ENCODE data around the gene CXCL13.
"Not testable (repeated sequence)": the region's sequence is repeated elsewhere in the genome, so short reads cannot be mapped to it uniquely, and the experiment has no call there.

The CXCL13 gene

GRCh38 chr4:77601614-77602187, 3.9 kb upstream of the CXCL13 start:
- no peak for DNase-seq (ENCODE audit: low read depth)

GRCh38 chr4:77613267-77613666, 7.6 kb downstream of the CXCL13 start:
- no peak for DNase-seq (ENCODE audit: low read depth)

- no peak for DNase-seq (ENCODE audit: low read depth)
Observed at GRCh38 chr4:77615153-77615552, 9.5 kb downstream of the CXCL13 start.

GRCh38 chr4:77617203-77617602, 11.6 kb downstream of the CXCL13 start:
- no peak for DNase-seq (ENCODE audit: low read depth)

- DNase-seq (ENCODE audit: low read depth), result peak; percentile 6
Observed at GRCh38 chr4:77618383-77619241, 13.0 kb downstream of the CXCL13 start.

- no peak for DNase-seq (ENCODE audit: low read depth)
Observed at GRCh38 chr4:77619408-77619807, 13.8 kb downstream of the CXCL13 start.

GRCh38 chr4:77621254-77621653, 15.6 kb downstream of the CXCL13 start:
- DNase-seq (ENCODE audit: low read depth), result no peak

GRCh38 chr4:77623091-77623490, 17.5 kb downstream of the CXCL13 start:
- no peak for DNase-seq (ENCODE audit: low read depth)

GRCh38 chr4:77624213-77624612, 18.6 kb downstream of the CXCL13 start:
- DNase-seq (ENCODE audit: low read depth), result no peak

- no peak for DNase-seq (ENCODE audit: low read depth)
Observed at GRCh38 chr4:77625485-77625884, 19.9 kb downstream of the CXCL13 start.

GRCh38 chr4:77629885-77630284, 24.3 kb downstream of the CXCL13 start:
- no peak for DNase-seq (ENCODE audit: low read depth)

GRCh38 chr4:77631276-77631675, 25.7 kb downstream of the CXCL13 start:
- DNase-seq (ENCODE audit: low read depth), result no peak

- no peak for DNase-seq (ENCODE audit: low read depth)
Observed at GRCh38 chr4:77634132-77634785, 28.6 kb downstream of the CXCL13 start.

- DNase-seq (ENCODE audit: low read depth), result no peak
Observed at GRCh38 chr4:77635246-77635645, 29.6 kb downstream of the CXCL13 start.

- DNase-seq (ENCODE audit: low read depth), result no peak
Observed at GRCh38 chr4:77635876-77636275, 30.3 kb downstream of the CXCL13 start.

GRCh38 chr4:77636902-77637301, 31.3 kb downstream of the CXCL13 start:
- DNase-seq (ENCODE audit: low read depth), result no peak

- DNase-seq (ENCODE audit: low read depth), result not testable (repeated sequence)
Observed at GRCh38 chr4:77644069-77644468, 38.4 kb downstream of the CXCL13 start.

GRCh38 chr4:77650787-77651186, 45.2 kb downstream of the CXCL13 start:
- no peak for DNase-seq (ENCODE audit: low read depth)

- DNase-seq (ENCODE audit: low read depth), result no peak
Observed at GRCh38 chr4:77651820-77652219, 46.2 kb downstream of the CXCL13 start.

- no peak for DNase-seq (ENCODE audit: low read depth)
Observed at GRCh38 chr4:77652237-77652897, 46.7 kb downstream of the CXCL13 start.

GRCh38 chr4:77653162-77653758, 47.6 kb downstream of the CXCL13 start:
- no peak for DNase-seq (ENCODE audit: low read depth)

- DNase-seq (ENCODE audit: low read depth), result not testable (repeated sequence)
Observed at GRCh38 chr4:77660318-77660717, 54.7 kb downstream of the CXCL13 start.

All from activated T-helper 1 cell treated with Interleukin-2 at 50 U/mL for 16 hours (primary cell).